SKM-1 (cell line): ENCODE results near the gene SP140L.
"Not testable (repeated sequence)": the region's sequence is repeated elsewhere in the genome, so short reads cannot be mapped to it uniquely, and the experiment has no call there.

Source experiments
- DNase-seq: peaks from one replicate; lab custom pipeline; 2025; ENCODE audit not compliant: unreplicated experiment; lab: John Stamatoyannopoulos, UW

SP140L gene

GRCh38 chr2:230323385-230324106 is 3.4 kb upstream of the SP140L start:
- DNase-seq: no peak

GRCh38 chr2:230324503-230324902 is 2.5 kb upstream of the SP140L start:
- DNase-seq: no peak

GRCh38 chr2:230325316-230326243 is 1.4 kb upstream of the SP140L start:
- DNase-seq: no peak

- DNase-seq: peak; percentile 49
Measured at GRCh38 chr2:230327418-230328154, 593 bp downstream of the SP140L start.

GRCh38 chr2:230328155-230328458 is 1.1 kb downstream of the SP140L start:
- DNase-seq: no peak

- no peak for DNase-seq
Measured at GRCh38 chr2:230329946-230330605, 3.1 kb downstream of the SP140L start.

GRCh38 chr2:230330725-230331124 is 3.7 kb downstream of the SP140L start:
- no peak for DNase-seq

- no peak for DNase-seq
Measured at GRCh38 chr2:230335461-230335863, 8.5 kb downstream of the SP140L start.

GRCh38 chr2:230335864-230336506 is 9.0 kb downstream of the SP140L start:
- DNase-seq: no peak

GRCh38 chr2:230341936-230342528 is 15.0 kb downstream of the SP140L start:
- not testable (repeated sequence) for DNase-seq

GRCh38 chr2:230343041-230343624 is 16.1 kb downstream of the SP140L start:
- not testable (repeated sequence) for DNase-seq

- no peak for DNase-seq
Measured at GRCh38 chr2:230343747-230344146, 16.8 kb downstream of the SP140L start.

GRCh38 chr2:230346465-230346864 is 19.5 kb downstream of the SP140L start:
- no peak for DNase-seq

- DNase-seq: no peak
Measured at GRCh38 chr2:230346921-230347533, 20.0 kb downstream of the SP140L start.

- no peak for DNase-seq
Measured at GRCh38 chr2:230347659-230348305, 20.8 kb downstream of the SP140L start.

- no peak for DNase-seq
Measured at GRCh38 chr2:230348787-230349186, 21.8 kb downstream of the SP140L start.

- no peak for DNase-seq
Measured at GRCh38 chr2:230356084-230356483, 29.1 kb downstream of the SP140L start.

- DNase-seq: no peak
Measured at GRCh38 chr2:230358305-230358704, 31.3 kb downstream of the SP140L start.

GRCh38 chr2:230360028-230360427 is 33.0 kb downstream of the SP140L start:
- DNase-seq: no peak
